ENCODE measurements around the gene WWTR1. TPM values are rescaled to one million over a fixed set of nuclear protein-coding genes. Genes with fewer than 3 reads are reported as not detected.

WWTR1 gene
- total RNA-seq, 1 donor from 2014 or later, result 15.0 TPM

DNA sequence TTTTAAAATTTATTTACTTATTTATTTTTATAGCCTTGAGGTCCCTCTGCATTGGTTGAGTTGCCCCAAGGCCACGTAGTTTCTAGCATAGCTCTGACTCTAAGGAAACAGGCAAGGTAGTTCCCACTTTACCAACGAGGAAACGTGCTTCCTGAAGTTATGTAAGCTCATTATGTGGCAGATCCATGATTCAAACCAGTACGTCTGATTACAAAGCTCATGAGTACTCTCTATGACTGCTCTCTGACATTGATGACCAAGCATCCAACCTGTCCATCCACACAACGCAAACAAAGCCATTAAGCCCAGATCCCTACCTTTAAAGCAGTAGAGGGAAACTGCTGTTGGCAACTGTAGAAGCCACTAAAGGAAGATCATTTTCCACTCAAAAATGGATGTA lies 25.6 kb downstream of the WWTR1 start:
- no peak overlapping the region for H3K27ac Mint-ChIP-seq
- peaks cover 4% of the 10 kb centered on the region for H3K36me3 Mint-ChIP-seq (ENCODE audit: insufficient read depth)
- TF ChIP-seq CTCF (IDR thresholded peaks at IDR 0.05; ENCODE audit: unreplicated experiment), result no peak
- no peaks in the 10 kb centered on the region for H3K27me3 Mint-ChIP-seq
- no peaks in the 10 kb centered on the region for H3K9me3 Mint-ChIP-seq (ENCODE audit: low read depth)
- DNase-seq (ENCODE audit: low spot score, unreplicated experiment), result no peak
- no peak overlapping the region for H3K4me3 Mint-ChIP-seq (ENCODE audit: low read depth)
- peaks cover 13% of the 10 kb centered on the region for H3K4me1 Mint-ChIP-seq (ENCODE audit: low read depth)

DNA sequence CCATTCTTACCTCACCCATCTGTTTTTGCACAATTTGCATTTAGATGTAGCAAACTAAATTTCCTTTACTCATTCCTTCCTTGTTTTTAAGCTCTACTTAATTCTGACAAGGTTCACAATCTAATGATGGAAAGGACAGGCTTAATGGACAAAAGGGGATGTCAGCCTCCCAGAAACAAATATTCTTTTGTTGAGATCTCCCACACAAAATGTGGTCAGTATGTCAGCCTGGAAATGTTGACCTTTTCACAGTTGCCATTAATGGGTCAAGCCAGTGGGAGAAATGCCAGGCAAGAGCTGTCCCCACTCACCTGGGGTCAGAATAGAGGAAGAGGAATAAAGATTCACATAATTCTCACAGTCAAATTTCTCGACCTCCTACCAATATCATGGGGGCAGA lies 27.0 kb downstream of the WWTR1 start:
- no peak for DNase-seq (ENCODE audit: low spot score, unreplicated experiment)
- Mint-ChIP-seq H3K4me1 (ENCODE audit: low read depth) (peaks cover 9% of the 10 kb centered on the region), H3K36me3 (ENCODE audit: insufficient read depth) (peaks cover 6% of the 10 kb centered on the region), H3K27ac (no peak overlapping the region), H3K9me3 (ENCODE audit: low read depth) (no peaks in the 10 kb centered on the region), H3K4me3 (ENCODE audit: low read depth) (no peak overlapping the region), H3K27me3 (no peaks in the 10 kb centered on the region)
- TF ChIP-seq CTCF (IDR thresholded peaks at IDR 0.05; ENCODE audit: unreplicated experiment), result no peak

DNA sequence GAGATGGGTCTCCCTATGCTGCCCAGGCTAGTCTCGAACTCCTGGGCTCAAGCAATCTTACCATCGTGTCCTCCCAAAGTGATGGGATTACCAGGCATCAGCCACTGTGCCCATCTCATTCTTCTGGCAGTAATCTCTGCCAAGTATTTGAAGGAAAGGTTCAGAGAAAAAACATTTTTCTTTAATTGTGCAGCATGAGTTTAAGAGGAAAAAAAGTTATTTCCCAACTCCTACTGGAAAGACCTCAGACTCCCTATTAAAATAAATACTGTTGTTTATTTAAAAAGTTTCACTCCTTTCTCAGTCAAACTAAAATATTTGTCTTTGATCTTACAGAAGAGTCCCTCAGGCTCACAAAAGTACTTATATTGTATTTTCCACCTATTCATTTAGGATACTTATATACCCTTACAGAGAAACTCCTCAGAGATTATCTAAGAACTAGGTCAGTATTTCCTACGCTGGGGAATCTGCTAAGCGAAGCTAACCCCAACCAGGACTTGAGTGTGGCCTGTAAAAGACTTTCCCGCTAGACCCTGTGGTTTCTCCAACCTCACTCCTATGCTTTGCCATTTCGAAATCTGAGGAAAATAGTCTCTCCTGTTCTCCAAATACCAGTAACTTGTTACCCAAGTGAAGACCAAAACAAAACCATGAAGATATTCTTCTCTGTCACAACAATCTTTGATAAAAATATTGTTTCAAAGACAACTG lies 28.7 kb downstream of the WWTR1 start:
- no peak for DNase-seq (ENCODE audit: low spot score, unreplicated experiment)
- TF ChIP-seq CTCF (IDR thresholded peaks at IDR 0.05; ENCODE audit: unreplicated experiment), result no peak
- Mint-ChIP-seq H3K36me3 (ENCODE audit: insufficient read depth) (peaks cover 7% of the 10 kb centered on the region), H3K9me3 (ENCODE audit: low read depth) (no peaks in the 10 kb centered on the region), H3K4me1 (ENCODE audit: low read depth) (peaks cover 10% of the 10 kb centered on the region), H3K27ac (no peak overlapping the region), H3K27me3 (no peaks in the 10 kb centered on the region), H3K4me3 (ENCODE audit: low read depth) (no peak overlapping the region)

DNA sequence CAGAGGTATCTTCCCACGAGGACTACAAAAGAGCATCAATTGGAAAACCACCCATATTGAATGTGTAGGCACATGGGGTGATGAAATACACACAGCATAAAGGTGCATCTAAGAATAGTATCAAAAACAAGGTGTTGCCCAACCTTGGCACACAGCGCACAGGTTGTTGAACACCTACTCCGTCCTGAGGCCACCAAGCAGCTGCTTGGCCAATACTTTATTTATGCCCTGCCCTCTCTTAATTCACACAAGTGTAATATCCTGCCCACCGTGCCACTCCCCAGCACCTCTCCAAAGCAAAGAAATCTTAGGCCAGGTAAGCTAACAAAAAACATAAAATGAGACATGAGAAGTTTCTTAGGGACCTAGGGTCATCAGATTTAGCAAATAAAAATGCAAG lies 31.2 kb downstream of the WWTR1 start:
- no peak overlapping the region for H3K27ac Mint-ChIP-seq
- H3K9me3 Mint-ChIP-seq (ENCODE audit: low read depth), result no peaks in the 10 kb centered on the region
- no peak for TF ChIP-seq CTCF (IDR thresholded peaks at IDR 0.05; ENCODE audit: unreplicated experiment)

GRCh38 chr3:149625795-149626194 lies 32.0 kb downstream of the WWTR1 start:
- Mint-ChIP-seq H3K36me3 (ENCODE audit: insufficient read depth) (peaks cover 6% of the 10 kb centered on the region), H3K4me3 (ENCODE audit: low read depth) (no peak overlapping the region), H3K27me3 (no peaks in the 10 kb centered on the region), H3K4me1 (ENCODE audit: low read depth) (peaks cover 8% of the 10 kb centered on the region), H3K27ac (no peak overlapping the region), H3K9me3 (ENCODE audit: low read depth) (no peaks in the 10 kb centered on the region)
- TF ChIP-seq CTCF (IDR thresholded peaks at IDR 0.05; ENCODE audit: unreplicated experiment), result no peak
- no peak for DNase-seq (ENCODE audit: low spot score, unreplicated experiment)

More for the DNA sequence above, 31.2 kb downstream of the WWTR1 start:
- Mint-ChIP-seq H3K4me1 (ENCODE audit: low read depth) (peaks cover 10% of the 10 kb centered on the region), H3K36me3 (ENCODE audit: insufficient read depth) (peaks cover 6% of the 10 kb centered on the region), H3K27me3 (no peaks in the 10 kb centered on the region), H3K4me3 (ENCODE audit: low read depth) (no peak overlapping the region)
- no peak for DNase-seq (ENCODE audit: low spot score, unreplicated experiment)

Measured in progenitor cell of endocrine pancreas (in vitro differentiated cells).